ENCODE data around the gene MAGED2.

Gene MAGED2

DNA sequence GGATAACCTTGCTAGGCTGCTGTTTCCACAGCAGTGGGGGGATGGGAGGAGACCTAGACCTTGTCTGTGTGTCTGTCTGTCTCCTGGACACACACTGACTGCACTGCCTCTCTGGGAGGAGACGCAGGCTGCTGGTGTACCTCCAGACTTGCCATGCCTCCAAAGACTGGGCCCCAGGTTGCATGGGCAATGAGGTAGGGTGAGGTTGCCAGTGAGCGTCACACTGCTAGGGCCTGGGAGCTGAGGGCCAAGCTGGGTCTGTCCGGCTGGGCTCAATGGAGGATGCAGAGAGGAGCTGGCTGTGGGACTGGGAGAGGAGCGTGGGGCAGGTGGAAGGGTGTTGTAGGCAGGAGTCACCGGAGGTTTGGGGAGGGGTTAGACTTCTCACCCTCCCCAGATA lies 16.6 kb downstream of the MAGED2 start:
- Histone ChIP-seq H3K4me2 (ENCODE audit: low read length) (no peak overlapping the region), H3K27me3 (ENCODE audit: control insufficient read depth, low read length) (no peaks in the 10 kb centered on the region), H3K4me1 (ENCODE audit: control insufficient read depth, low read length) (no peaks in the 10 kb centered on the region), H3K9me3 (ENCODE audit: control insufficient read depth, insufficient read depth, low read length) (no peaks in the 10 kb centered on the region), H3F3A (ENCODE audit: control insufficient read depth, insufficient read depth) (no peaks in the 10 kb centered on the region), H3K79me2 (ENCODE audit: control insufficient read depth, low read length) (no peaks in the 10 kb centered on the region), H4K20me1 (ENCODE audit: control insufficient read depth, insufficient read depth, low read depth, low read length) (no peaks in the 10 kb centered on the region), H3K27ac (ENCODE audit: low read depth, low read length) (no peak overlapping the region), H3K4me3 (ENCODE audit: low read length) (no peak overlapping the region), H3K9me2 (replicated peaks; ENCODE audit: control insufficient read depth, low read length) (no peaks in the 10 kb centered on the region), H3K36me3 (ENCODE audit: control insufficient read depth, low read length) (no peaks in the 10 kb centered on the region)
- TF ChIP-seq CTCF (IDR thresholded peaks at IDR 0.05; ENCODE audit: low read depth, low read length, poor library complexity, severe bottlenecking) = no peak
- no peak for TF ChIP-seq EZH2phosphoT487 (IDR thresholded peaks at IDR 0.05; ENCODE audit: borderline replicate concordance, low read length)

DNA sequence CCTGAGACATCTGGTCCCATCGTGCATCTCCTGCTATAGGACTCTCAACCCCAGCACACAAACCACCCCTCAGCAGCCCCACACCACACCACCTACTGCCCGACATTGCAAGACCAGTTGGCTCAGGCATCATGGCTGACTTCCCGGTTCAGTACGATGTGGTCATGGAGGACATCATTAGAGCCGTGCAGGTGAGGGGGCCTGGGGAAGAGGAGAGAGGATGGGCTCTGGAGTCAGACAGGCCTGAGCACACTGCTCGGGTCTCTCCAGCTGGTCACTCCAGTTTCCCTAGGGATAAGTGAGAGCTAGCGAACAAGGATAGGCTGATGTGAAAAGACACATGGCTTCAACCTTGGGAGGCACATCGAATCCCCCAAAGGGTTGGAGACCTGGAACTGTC lies 17.2 kb downstream of the MAGED2 start:
- H3K36me3 ChIP-seq (ENCODE audit: control insufficient read depth, low read length) = no peaks in the 10 kb centered on the region
- no peaks in the 10 kb centered on the region for H4K20me1 ChIP-seq (ENCODE audit: control insufficient read depth, insufficient read depth, low read depth, low read length)
- no peak overlapping the region for H3K4me3 ChIP-seq (ENCODE audit: low read length)
- no peaks in the 10 kb centered on the region for H3K79me2 ChIP-seq (ENCODE audit: control insufficient read depth, low read length)
- H3K27ac ChIP-seq (ENCODE audit: low read depth, low read length) = no peak overlapping the region
- no peaks in the 10 kb centered on the region for H3F3A ChIP-seq (ENCODE audit: control insufficient read depth, insufficient read depth)
- no peaks in the 10 kb centered on the region for H3K9me3 ChIP-seq (ENCODE audit: control insufficient read depth, insufficient read depth, low read length)
- H3K4me2 ChIP-seq (ENCODE audit: low read length) = no peak overlapping the region
- TF ChIP-seq EZH2phosphoT487 (IDR thresholded peaks at IDR 0.05; ENCODE audit: borderline replicate concordance, low read length) = no peak
- no peak for TF ChIP-seq CTCF (IDR thresholded peaks at IDR 0.05; ENCODE audit: low read depth, low read length, poor library complexity, severe bottlenecking)
- H3K9me2 ChIP-seq (replicated peaks; ENCODE audit: control insufficient read depth, low read length) = no peaks in the 10 kb centered on the region
- no peaks in the 10 kb centered on the region for H3K27me3 ChIP-seq (ENCODE audit: control insufficient read depth, low read length)
- H3K4me1 ChIP-seq (ENCODE audit: control insufficient read depth, low read length) = no peaks in the 10 kb centered on the region

GRCh38 chrX:54825716-54826438 lies 18.3 kb downstream of the MAGED2 start:
- no peaks in the 10 kb centered on the region for H3F3A ChIP-seq (ENCODE audit: control insufficient read depth, insufficient read depth)
- H3K4me1 ChIP-seq (ENCODE audit: control insufficient read depth, low read length) = no peaks in the 10 kb centered on the region
- H3K9me2 ChIP-seq (replicated peaks; ENCODE audit: control insufficient read depth, low read length) = no peaks in the 10 kb centered on the region
- no peaks in the 10 kb centered on the region for H3K79me2 ChIP-seq (ENCODE audit: control insufficient read depth, low read length)
- no peaks in the 10 kb centered on the region for H3K27me3 ChIP-seq (ENCODE audit: control insufficient read depth, low read length)
- H3K27ac ChIP-seq (ENCODE audit: low read depth, low read length) = no peak overlapping the region
- no peak for TF ChIP-seq CTCF (IDR thresholded peaks at IDR 0.05; ENCODE audit: low read depth, low read length, poor library complexity, severe bottlenecking)
- TF ChIP-seq EZH2phosphoT487 (IDR thresholded peaks at IDR 0.05; ENCODE audit: borderline replicate concordance, low read length) = no peak
- H3K36me3 ChIP-seq (ENCODE audit: control insufficient read depth, low read length) = no peaks in the 10 kb centered on the region
- no peak overlapping the region for H3K4me2 ChIP-seq (ENCODE audit: low read length)
- no peaks in the 10 kb centered on the region for H3K9me3 ChIP-seq (ENCODE audit: control insufficient read depth, insufficient read depth, low read length)
- H4K20me1 ChIP-seq (ENCODE audit: control insufficient read depth, insufficient read depth, low read depth, low read length) = no peaks in the 10 kb centered on the region
- H3K4me3 ChIP-seq (ENCODE audit: low read length) = no peak overlapping the region

Data from DOHH2 (cell line).